ENCODE results near the gene EEFSEC. TPM values are rescaled to one million over a fixed set of nuclear protein-coding genes. Genes with fewer than 3 reads are reported as not detected.

Gene EEFSEC
- total RNA-seq, 1 experiment from 2014 or later = 21.3 TPM

GRCh38 chr3:128254967-128255366 is 101.7 kb downstream of the EEFSEC start:
- intact Hi-C loops (cut with micrococcal nuclease; ENCODE audit: unreplicated experiment) = no loop called here
- POLR2A ChIA-PET (ENCODE audit: unreplicated experiment) = no interaction called here

DNA sequence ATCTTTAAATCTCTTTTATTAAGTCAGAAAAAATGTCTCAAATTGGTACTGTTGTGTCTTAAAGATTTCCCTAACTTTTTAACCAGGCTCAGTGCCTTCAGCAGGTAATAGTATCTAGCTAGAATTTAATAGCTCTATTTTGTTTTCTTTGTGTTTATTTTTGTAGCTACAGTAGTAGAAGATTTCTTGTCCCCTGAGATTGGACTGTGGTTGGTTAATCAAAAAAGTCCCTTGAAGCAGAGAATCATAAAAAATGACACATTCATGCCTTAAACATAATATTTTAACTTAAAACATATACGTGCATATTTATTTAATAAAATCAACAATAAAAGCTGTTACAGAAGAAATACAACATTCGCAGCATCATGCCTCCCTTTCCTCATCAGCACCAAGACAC is 102.8 kb downstream of the EEFSEC start:
- no peak overlapping the region for H3K4me3 ChIP-seq
- TF ChIP-seq EZH2 (IDR thresholded peaks at IDR 0.05; ENCODE audit: low read depth) (no peak), CTCF (conservative IDR thresholded peaks at IDR 0.05) (no peak)
- H3K4me2 ChIP-seq = no peak overlapping the region
- DNase-seq = no peak
- no peaks in the 10 kb centered on the region for H3K9me2 ChIP-seq (ENCODE audit: insufficient read depth)
- POLR2A ChIA-PET (ENCODE audit: unreplicated experiment) = no interaction called here
- H4K20me1 ChIP-seq (ENCODE audit: insufficient read depth) = no peaks in the 10 kb centered on the region
- 0 out of 2 replicates have a peak, but pooled peaks cover 9% of the 10 kb centered on the region for H3K36me3 ChIP-seq (ENCODE audit: low read depth)
- H2AFZ ChIP-seq = no peak overlapping the region
- CTCF ChIA-PET = no interaction called here
- H3K79me2 ChIP-seq (ENCODE audit: low read depth) = no peaks in the 10 kb centered on the region
- no TSS peak for BruUV-seq (replicated peaks)
- H3K27me3 ChIP-seq (ENCODE audit: insufficient read depth, low read depth) = no peaks in the 10 kb centered on the region
- H3K4me1 ChIP-seq (replicated peaks; ENCODE audit: insufficient read depth) = peaks cover 13% of the 10 kb centered on the region
- H3K9me3 ChIP-seq (ENCODE audit: insufficient read depth, low read depth) = 0 out of 2 replicates have a peak, but pooled peaks cover 11% of the 10 kb centered on the region
- no peak overlapping the region for H3K27ac ChIP-seq
- intact Hi-C loops (cut with micrococcal nuclease; ENCODE audit: unreplicated experiment) = no loop called here
- no peaks in the 10 kb centered on the region; the same call in 1 of the 2 replicates for H3F3A ChIP-seq (ENCODE audit: insufficient read depth, low read depth)

More at GRCh38 chr3:128254967-128255366, 101.7 kb downstream of the EEFSEC start:
- CTCF ChIA-PET = no interaction called here
- H3K27me3 ChIP-seq (ENCODE audit: insufficient read depth, low read depth) = no peaks in the 10 kb centered on the region
- 0 out of 2 replicates have a peak, but pooled peaks cover 9% of the 10 kb centered on the region for H3K36me3 ChIP-seq (ENCODE audit: low read depth)
- H3K79me2 ChIP-seq (ENCODE audit: low read depth) = no peaks in the 10 kb centered on the region
- DNase-seq = no peak
- no peak overlapping the region for H3K4me2 ChIP-seq
- H3K4me1 ChIP-seq (replicated peaks; ENCODE audit: insufficient read depth) = peaks cover 13% of the 10 kb centered on the region
- no peaks in the 10 kb centered on the region; the same call in 1 of the 2 replicates for H3F3A ChIP-seq (ENCODE audit: insufficient read depth, low read depth)
- no peak overlapping the region for H3K4me3 ChIP-seq
- H3K9me3 ChIP-seq (ENCODE audit: insufficient read depth, low read depth) = 0 out of 2 replicates have a peak, but pooled peaks cover 5% of the 10 kb centered on the region
- no peak overlapping the region for H2AFZ ChIP-seq
- H4K20me1 ChIP-seq (ENCODE audit: insufficient read depth) = no peaks in the 10 kb centered on the region
- no peak overlapping the region for H3K27ac ChIP-seq
- TF ChIP-seq CTCF (conservative IDR thresholded peaks at IDR 0.05) (no peak), EZH2 (IDR thresholded peaks at IDR 0.05; ENCODE audit: low read depth) (no peak)
- H3K9me2 ChIP-seq (ENCODE audit: insufficient read depth) = no peaks in the 10 kb centered on the region
- no TSS peak for BruUV-seq (replicated peaks)

- DNase-seq = no peak
- POLR2A ChIA-PET (ENCODE audit: unreplicated experiment) = no interaction called here
- no peaks in the 10 kb centered on the region for H3K9me2 ChIP-seq (ENCODE audit: insufficient read depth)
These were observed 104.4 kb downstream of the EEFSEC start for GRCh38 chr3:128257632-128258031.

More at GRCh38 chr3:128257632-128258031, 104.4 kb downstream of the EEFSEC start:
- TF ChIP-seq EZH2 (IDR thresholded peaks at IDR 0.05; ENCODE audit: low read depth) = no peak
- TF ChIP-seq CTCF (conservative IDR thresholded peaks at IDR 0.05) = no peak
- Histone ChIP-seq H3K27me3 (ENCODE audit: insufficient read depth, low read depth) (no peaks in the 10 kb centered on the region), H3K4me1 (replicated peaks; ENCODE audit: insufficient read depth) (peaks cover 13% of the 10 kb centered on the region), H2AFZ (no peak overlapping the region), H3K4me2 (no peak overlapping the region), H3K27ac (no peak overlapping the region), H3K4me3 (no peak overlapping the region), H3K9me3 (ENCODE audit: insufficient read depth, low read depth) (0 out of 2 replicates have a peak, but pooled peaks cover 11% of the 10 kb centered on the region), H3F3A (ENCODE audit: insufficient read depth, low read depth) (no peaks in the 10 kb centered on the region), H3K36me3 (ENCODE audit: low read depth) (0 out of 2 replicates have a peak, but pooled peaks cover 11% of the 10 kb centered on the region), H3K79me2 (ENCODE audit: low read depth) (peaks cover 4% of the 10 kb centered on the region; the same call in 1 of the 2 replicates), H4K20me1 (ENCODE audit: insufficient read depth) (no peaks in the 10 kb centered on the region)
- CTCF ChIA-PET = no interaction called here
- no TSS peak for BruUV-seq (replicated peaks)
- intact Hi-C loops (cut with micrococcal nuclease; ENCODE audit: unreplicated experiment) = no loop called here
